ENCODE data around the gene BIN1.

Gene BIN1

GRCh38 chr2:127103243-127104165, 3.5 kb downstream of the BIN1 start:
- no peak for DNase-seq

GRCh38 chr2:127102521-127103242, 4.3 kb downstream of the BIN1 start:
- DNase-seq: no peak

DNA sequence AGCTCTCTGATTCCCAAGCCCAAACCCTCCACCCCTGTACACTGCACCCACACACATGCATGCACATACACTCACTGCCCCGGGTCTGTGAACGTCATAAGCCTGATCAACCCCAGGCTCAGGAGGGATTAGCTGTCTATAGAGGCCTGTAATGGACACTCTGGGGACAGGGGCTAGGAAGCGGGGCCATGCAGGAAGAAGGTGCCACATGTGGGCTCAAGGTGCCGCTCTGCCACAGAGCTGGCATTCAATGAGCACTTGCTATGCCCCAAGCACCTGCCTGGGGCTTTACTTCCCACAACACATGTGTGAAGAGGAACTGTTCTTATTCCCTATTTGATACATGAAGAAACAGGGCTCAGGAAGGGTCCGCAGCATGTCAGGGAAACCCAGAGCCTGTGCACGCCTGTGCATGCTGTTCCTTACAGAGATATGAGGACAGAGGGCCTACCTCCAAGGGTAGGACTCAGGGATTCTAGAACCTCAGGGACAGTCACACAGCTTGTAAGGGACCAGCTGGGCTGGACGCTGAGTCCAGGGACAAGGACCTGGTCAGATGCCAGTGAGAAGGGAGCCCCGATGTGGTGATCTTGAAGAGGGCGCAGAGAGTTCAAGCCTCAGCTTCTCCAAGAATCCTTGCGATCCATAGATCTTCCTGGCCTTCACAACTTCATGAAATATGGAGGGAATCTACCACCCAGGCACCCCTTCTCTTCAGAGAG, 5.0 kb downstream of the BIN1 start:
- no peak for DNase-seq

GRCh38 chr2:127101048-127101611, 5.8 kb downstream of the BIN1 start:
- no peak for DNase-seq

- no peak for DNase-seq
These were observed 6.5 kb downstream of the BIN1 start for GRCh38 chr2:127100251-127101047.

DNA sequence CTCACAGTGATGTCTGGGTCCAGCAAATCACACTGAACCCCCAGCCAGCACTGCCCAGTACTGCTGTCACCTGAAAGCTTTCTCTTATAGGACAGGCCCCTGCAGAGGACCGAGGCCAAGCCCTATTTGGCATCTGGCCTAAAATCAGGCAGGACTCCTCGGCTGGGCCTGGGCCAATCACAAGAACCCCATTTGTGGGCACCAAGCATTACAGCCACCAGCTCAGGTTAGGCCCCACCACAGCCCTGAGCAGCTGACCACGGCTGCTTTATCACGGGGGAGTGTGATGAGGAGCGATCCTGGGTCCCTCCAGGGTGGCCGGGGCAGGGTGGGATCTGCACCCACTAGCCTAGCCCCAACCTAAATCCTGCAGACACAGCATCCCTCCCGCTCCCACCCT, 8.2 kb downstream of the BIN1 start:
- DNase-seq: no peak

DNA sequence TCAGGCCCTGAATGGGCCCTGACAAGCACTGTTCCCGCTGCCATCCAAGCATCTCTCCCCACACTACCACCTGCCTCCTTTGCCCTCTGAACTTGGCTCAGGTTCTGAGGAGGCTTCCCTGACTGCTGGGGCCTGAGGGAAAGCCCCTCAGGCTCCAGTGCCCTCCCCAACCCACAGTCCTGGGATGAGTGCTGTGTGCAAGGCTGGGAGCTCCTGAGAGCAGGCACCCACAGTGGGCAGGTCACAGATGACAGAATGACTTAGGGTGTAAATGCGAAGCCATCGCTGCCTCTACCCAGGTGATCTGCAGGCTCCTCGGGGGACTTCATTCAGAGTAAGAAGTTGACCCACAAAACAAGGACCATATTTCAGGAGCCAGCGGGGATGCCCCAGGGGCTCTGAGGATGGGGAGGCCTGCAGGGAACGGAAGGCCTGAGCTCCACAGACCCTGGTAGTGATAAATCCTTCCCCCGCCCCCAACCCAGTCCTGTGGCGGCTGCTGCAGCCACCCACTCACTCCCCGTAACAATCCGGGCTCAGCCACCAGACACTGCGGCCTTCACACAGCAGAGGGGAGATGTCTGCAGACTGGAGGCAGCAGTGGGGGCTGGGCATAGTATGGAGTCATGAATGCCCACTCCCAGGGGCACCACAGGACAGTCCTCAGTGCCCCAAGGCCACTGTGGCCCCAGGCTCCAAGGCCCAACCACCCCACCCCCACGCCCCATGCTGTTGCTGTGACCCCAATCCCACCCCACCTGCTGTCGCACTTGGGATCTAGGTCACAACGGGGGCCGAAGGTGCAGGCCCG, 8.9 kb downstream of the BIN1 start:
- no peak for DNase-seq

- DNase-seq: no peak
These were observed 9.5 kb downstream of the BIN1 start for GRCh38 chr2:127097471-127097765.

- DNase-seq: no peak
These were observed 10.1 kb downstream of the BIN1 start for GRCh38 chr2:127096718-127097470.

DNA sequence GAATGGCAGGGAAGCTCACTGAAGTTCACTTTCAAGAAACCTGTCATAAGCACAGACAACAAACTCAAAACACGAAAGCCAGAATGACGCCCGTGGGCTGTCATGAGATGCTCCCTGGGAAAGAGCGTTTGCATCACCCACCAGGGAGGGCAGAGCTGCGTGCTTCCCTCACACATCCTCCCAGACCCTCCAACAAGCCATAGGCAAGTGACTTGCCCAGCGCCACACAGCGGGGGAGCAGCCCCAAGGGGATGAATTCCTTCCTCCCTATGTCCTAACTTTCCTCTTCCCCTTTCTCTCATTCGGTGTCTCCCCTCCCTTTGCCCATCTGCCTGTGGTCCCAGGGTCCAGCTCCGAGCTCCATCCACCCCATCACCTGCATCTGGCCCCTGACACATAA, 10.7 kb downstream of the BIN1 start:
- no peak for DNase-seq

DNA sequence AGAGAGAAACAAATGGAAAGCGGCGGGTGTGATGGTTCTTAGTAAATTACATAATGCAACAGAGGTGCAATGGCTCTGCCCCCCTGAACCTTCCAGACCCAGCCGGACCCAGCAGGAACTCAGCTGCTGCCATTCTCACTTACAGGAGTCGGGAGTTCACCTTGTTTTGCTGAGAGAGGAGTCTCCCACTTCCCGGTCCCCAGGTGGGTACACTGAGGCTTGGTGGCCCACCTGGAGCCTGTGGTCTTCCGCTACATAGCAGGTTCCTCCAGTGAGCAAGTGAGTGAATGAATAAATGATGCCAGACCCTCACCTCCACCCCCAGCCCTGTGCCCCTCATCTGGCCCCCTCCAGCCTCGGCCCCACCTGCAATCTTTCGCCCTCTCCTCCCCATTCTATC, 11.2 kb downstream of the BIN1 start:
- no peak for DNase-seq

GRCh38 chr2:127095367-127095641, 11.7 kb downstream of the BIN1 start:
- no peak for DNase-seq

GRCh38 chr2:127094509-127095366, 12.2 kb downstream of the BIN1 start:
- DNase-seq: no peak

- DNase-seq: no peak
These were observed 13.2 kb downstream of the BIN1 start for GRCh38 chr2:127093648-127094210.

GRCh38 chr2:127092901-127093516, 13.9 kb downstream of the BIN1 start:
- no peak for DNase-seq

DNA sequence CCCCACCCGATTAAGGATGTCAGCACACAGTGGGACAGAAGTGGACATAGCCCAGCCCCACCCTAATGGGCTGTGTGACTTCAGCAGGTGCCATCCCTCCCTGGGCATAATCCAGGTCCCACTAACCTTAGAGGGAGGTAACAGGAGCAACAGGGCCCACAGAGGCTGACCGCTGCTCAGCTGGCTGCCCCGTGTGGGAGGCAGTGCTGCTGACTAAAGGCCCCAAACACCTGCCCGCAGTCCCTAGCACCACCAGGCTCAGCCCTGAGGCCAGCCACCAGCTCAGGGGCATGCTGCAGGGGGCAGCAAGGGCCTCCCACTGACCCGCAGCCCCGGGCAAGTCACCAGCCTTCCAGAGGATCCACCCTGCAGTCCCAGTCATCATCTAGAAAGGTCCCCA, 14.6 kb downstream of the BIN1 start:
- DNase-seq: no peak

- DNase-seq: no peak
These were observed 15.1 kb downstream of the BIN1 start for GRCh38 chr2:127091886-127092285.

DNA sequence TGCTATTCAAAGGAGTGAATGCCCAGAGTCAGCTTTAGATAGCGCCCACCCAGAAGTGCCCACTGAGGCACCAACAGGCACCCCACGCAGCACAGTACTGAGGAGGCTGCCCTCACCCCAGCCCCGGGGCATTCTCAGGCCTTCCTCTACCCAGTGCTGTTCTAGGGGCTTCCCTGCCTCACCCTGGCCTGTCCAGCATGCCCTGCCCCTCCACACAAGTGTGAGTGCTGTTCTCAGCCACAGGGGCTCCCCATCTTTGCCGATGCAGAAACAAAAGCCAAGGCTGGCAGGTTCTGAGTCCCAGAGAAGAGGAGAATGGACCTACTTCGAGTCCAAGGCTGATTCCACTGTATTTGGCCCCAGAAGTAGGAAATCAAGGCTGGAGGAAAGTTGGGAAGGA, 15.8 kb downstream of the BIN1 start:
- DNase-seq: no peak

All from activated CD4-positive, alpha-beta T cell treated with anti-CD3 and anti-CD28 coated beads for 1 hour (primary cell).